A673 (cell line): ENCODE data around the gene TJP1. TPM values are rescaled to one million over a fixed set of nuclear protein-coding genes. Genes with fewer than 3 reads are reported as not detected.
"Not testable (repeated sequence)": the region's sequence is repeated elsewhere in the genome, so short reads cannot be mapped to it uniquely, and the experiment has no call there.

Source experiments
- BruUV-seq: library from RNA; stranded (reverse); fragments of 400-500 nt; replicated peaks from 2 replicates; lab custom pipeline; 2021; lab: Mats Ljungman, UMichigan
- CTCF ChIA-PET: fragments of 300-600 bp; sonication (Branson Sonifier 250); formaldehyde crosslinking; loops from one replicate; lab custom pipeline; 2022; ENCODE audit warnings: antibody characterized with exemption; lab: Charles Lee
- POLR2A ChIA-PET: fragments of 300-600 bp; sonication (Branson Sonifier 250); formaldehyde crosslinking; loops from one replicate; lab custom pipeline; 2022; ENCODE audit warnings: antibody characterized with exemption; ENCODE audit not compliant: low non-redundant PET; lab: Charles Lee
- DNase-seq: peaks from one replicate; pipeline ENCODE4 v3.0.0-alpha.2; 2015; ENCODE audit warnings: low spot score
- H3K27ac ChIP-seq: fragments of 200-600 bp; sonication (generic); 2 replicates; pipeline ENCODE4 v1.5.1; 2016; ENCODE audit warnings: mixed run types, low read depth, mild to moderate bottlenecking, mixed read lengths, antibody characterized with exemption, low read length; ENCODE audit not compliant: poor library complexity, severe bottlenecking
- H3K27me3 ChIP-seq: fragments of 200-600 bp; sonication (generic); replicated peaks from 2 replicates; pipeline ENCODE4 v1.6.1; 2017; ENCODE audit warnings: mixed run types, low read depth, mild to moderate bottlenecking, mixed read lengths, antibody characterized with exemption, low read length; ENCODE audit not compliant: insufficient read depth, poor library complexity
- H3K36me3 ChIP-seq: fragments of 200-600 bp; sonication (generic); 2 replicates; pipeline ENCODE4 v1.6.1; 2016; ENCODE audit warnings: mixed run types, mild to moderate bottlenecking, mixed read lengths, antibody characterized with exemption, low read length; ENCODE audit not compliant: insufficient read depth, poor library complexity, severe bottlenecking
- H3K4me1 ChIP-seq: fragments of 200-600 bp; sonication (generic); 2 replicates; pipeline ENCODE4 v1.6.1; 2017; ENCODE audit warnings: mixed run types, mild to moderate bottlenecking, mixed read lengths, antibody characterized with exemption, low read length; ENCODE audit not compliant: insufficient read depth, poor library complexity, severe bottlenecking
- H3K4me3 ChIP-seq: fragments of 200-600 bp; sonication (generic); 2 replicates; pipeline ENCODE4 v1.5.1; 2016; ENCODE audit warnings: low read depth, mixed run types, mild to moderate bottlenecking, mixed read lengths, low read length; ENCODE audit not compliant: poor library complexity, severe bottlenecking
- H3K9me3 ChIP-seq: fragments of 200-600 bp; sonication (generic); 2 replicates; pipeline ENCODE4 v1.6.1; 2016; ENCODE audit warnings: mixed run types, low read depth, mild to moderate bottlenecking, mixed read lengths, antibody characterized with exemption, low read length; ENCODE audit not compliant: poor library complexity, severe bottlenecking
- EZH2 ChIP-seq: fragments of 200-600 bp; sonication (generic); IDR thresholded peaks from 2 replicates; pipeline ENCODE4 v1.6.1; 2017; ENCODE audit warnings: borderline replicate concordance, low read depth, mild to moderate bottlenecking, mixed read lengths, antibody characterized with exemption, low read length; ENCODE audit not compliant: poor library complexity, severe bottlenecking
- intact Hi-C: fragments of 100-400 bp; cut with micrococcal nuclease; formaldehyde crosslinking; loops from one replicate; pipeline ENCODE4 v1.10.0; 2022; ENCODE audit not compliant: unreplicated experiment
- total RNA-seq: library from RNA; stranded (reverse); gene quantifications from 2 replicates; pipeline ENCODE4 v1.2.3, GENCODE V29; 2021
- TF ChIP-seq, protein P1 (sequence below): fragments of 300-800, 200-600 bp; sonication (generic); conservative IDR thresholded peaks from 2 replicates; pipeline ENCODE4 v1.5.1; 2017; ENCODE audit warnings: low read depth, mild to moderate bottlenecking, antibody characterized with exemption, low read length, moderate library complexity, mixed read lengths

Gene TJP1
- total RNA-seq, 1 experiment from 2014 or later = 34.7 TPM

DNA sequence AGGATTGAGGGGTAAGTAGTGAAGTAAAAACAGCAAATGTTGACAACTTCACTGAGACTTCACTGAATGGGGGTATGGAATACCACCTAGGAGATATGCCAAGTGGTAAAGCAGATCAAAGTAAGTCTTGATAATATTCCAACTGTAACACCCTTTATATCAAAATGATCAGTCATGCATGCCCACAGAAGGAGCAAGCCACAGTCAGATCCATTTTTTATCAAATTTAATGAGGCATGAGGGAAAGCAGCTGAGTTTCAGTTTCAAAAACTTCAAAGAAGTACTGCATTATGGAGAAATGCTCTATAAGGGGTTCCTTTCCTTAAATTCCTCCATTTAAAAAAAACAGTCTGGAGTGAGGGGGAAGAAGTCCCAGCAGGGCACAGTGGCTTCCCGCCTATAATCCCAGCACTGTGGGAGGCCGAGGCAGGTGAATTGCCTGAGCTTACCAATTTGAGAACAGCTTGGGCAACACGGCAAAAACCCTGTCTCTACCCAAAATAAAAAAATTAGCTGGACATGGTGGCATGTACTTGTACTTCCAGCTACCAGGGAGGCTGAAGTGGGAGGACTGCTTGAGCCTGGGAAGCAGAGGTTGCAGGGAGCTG, 56.9 kb downstream of the TJP1 start:
- POLR2A ChIA-PET = no interaction called here
- intact Hi-C loops = no loop called here

DNA sequence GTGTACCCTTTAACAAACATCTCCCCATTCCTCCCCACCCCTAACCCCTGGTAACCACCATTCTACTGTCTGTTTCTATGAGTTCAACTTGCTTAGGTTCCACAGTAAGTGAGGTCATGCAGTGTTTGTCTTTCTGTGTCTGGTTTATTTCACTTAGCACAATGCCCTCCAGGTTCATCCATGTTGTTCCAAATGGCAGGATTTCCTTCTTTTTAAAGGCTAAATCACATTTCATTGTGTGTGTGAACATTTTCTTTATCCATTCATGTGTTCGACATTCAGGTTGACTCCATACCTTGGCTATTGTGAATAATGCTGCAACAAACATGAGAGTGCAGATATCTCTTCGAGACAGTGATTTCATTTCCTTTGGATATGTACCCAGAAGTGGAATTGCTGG, 62.7 kb downstream of the TJP1 start:
- BruUV-seq = no TSS peak
- DNase-seq = no peak
- Histone ChIP-seq H3K9me3 (no peaks in the 10 kb centered on the region), H3K27ac (no peak overlapping the region), H3K36me3 (no peaks in the 10 kb centered on the region), H3K4me1 (peaks cover 4% of the 10 kb centered on the region), H3K4me3 (no peak overlapping the region), H3K27me3 (no peaks in the 10 kb centered on the region)
- ChIA-PET CTCF (no interaction called here), POLR2A (no interaction called here)
- intact Hi-C loops = no loop called here
- TF ChIP-seq, protein P1, sequence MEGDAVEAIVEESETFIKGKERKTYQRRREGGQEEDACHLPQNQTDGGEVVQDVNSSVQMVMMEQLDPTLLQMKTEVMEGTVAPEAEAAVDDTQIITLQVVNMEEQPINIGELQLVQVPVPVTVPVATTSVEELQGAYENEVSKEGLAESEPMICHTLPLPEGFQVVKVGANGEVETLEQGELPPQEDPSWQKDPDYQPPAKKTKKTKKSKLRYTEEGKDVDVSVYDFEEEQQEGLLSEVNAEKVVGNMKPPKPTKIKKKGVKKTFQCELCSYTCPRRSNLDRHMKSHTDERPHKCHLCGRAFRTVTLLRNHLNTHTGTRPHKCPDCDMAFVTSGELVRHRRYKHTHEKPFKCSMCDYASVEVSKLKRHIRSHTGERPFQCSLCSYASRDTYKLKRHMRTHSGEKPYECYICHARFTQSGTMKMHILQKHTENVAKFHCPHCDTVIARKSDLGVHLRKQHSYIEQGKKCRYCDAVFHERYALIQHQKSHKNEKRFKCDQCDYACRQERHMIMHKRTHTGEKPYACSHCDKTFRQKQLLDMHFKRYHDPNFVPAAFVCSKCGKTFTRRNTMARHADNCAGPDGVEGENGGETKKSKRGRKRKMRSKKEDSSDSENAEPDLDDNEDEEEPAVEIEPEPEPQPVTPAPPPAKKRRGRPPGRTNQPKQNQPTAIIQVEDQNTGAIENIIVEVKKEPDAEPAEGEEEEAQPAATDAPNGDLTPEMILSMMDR = no peak
- TF ChIP-seq EZH2 = no peak

More for the DNA sequence above, 56.9 kb downstream of the TJP1 start:
- no peaks in the 10 kb centered on the region for H3K36me3 ChIP-seq
- H3K4me3 ChIP-seq = no peak overlapping the region
- no peaks in the 10 kb centered on the region for H3K27me3 ChIP-seq
- CTCF ChIA-PET = no interaction called here
- no peaks in the 10 kb centered on the region for H3K4me1 ChIP-seq
- no TSS peak for BruUV-seq
- no peak overlapping the region for H3K27ac ChIP-seq
- no peaks in the 10 kb centered on the region for H3K9me3 ChIP-seq
- no peak for TF ChIP-seq EZH2
- TF ChIP-seq, protein P1 = no peak
- DNase-seq = no peak

DNA sequence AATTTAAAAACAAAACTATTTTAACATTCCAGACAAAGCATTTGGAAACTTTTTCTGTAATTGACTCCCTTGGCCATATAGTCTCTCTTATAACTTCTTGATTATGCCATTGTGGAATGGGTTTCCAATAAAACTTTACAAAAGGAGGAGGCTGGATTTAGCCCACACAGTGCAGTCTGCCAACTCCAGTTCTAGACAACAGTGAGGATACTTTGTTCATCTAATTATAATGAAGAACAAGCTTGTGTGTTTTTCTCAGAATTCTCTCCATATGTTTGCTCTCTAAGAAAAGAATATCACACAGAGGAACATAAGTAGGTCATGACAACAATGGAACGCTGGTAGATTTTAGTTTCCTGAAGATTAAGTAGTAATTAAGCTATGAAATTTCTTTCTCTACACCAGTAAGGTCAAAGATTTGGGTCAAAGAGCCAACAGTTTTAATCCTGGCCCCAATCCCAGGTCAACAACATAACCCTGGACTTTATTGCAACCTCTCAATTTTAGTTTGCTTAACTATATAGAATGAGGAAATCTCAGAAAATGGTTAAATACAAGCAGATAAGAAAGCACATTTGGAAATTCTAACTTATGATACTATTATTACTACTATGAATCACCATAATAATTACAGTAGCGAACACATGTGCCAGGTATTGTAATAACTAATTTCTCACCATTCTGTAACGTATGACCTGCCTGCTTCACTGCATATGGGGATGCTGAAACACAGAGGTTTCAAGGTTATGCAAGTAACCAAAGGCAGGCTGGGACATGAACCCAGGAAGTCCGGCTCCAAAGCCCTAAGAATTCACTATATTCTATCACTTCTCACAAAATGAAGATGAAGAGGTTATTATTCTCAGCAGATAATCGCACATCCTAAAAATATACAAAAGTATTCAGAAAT, 65.7 kb downstream of the TJP1 start:
- no TSS peak for BruUV-seq
- ChIA-PET CTCF (no interaction called here), POLR2A (no interaction called here)
- TF ChIP-seq, protein P1 = no peak
- DNase-seq = no peak
- Histone ChIP-seq H3K27me3 (no peaks in the 10 kb centered on the region), H3K4me1 (peaks cover 4% of the 10 kb centered on the region), H3K9me3 (no peaks in the 10 kb centered on the region), H3K4me3 (no peak overlapping the region), H3K27ac (no peak overlapping the region), H3K36me3 (no peaks in the 10 kb centered on the region)
- intact Hi-C loops = no loop called here

DNA sequence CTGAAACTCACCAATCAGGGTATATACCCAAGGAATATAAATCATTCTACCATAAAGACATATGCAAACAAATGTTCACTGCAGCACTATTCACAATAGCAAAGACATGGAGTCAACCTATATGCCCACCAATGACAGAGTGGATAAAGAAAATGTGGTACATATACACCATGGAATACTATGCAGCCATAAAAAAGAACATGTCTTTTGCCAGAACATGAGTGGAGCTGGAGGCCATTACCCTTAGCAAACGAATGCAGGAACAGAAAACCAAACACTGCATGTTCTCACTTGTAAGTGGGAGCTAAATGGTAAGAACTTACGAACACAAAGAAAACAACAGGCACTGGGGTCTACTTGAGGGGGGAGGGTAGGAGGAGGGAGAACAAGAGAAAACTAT, 68.3 kb downstream of the TJP1 start:
- H3K36me3 ChIP-seq, H3K4me3 ChIP-seq, CTCF ChIA-PET, H3K9me3 ChIP-seq, H3K4me1 ChIP-seq, intact Hi-C loops, POLR2A ChIA-PET, H3K27ac ChIP-seq, BruUV-seq, DNase-seq, H3K27me3 ChIP-seq: not testable (repeated sequence)
